SK-N-SH treated with all-trans-retinoic acid at 6 μM for 48 hours (cell line): Measurements from ENCODE around the gene SLC12A7.

Experiments used
- CREB5 ChIP-seq: fragments of 250-450 bp; sonication (Bioruptor Pico); IDR thresholded peaks from 2 replicates; pipeline ENCODE4 v1.5.1; 2020; ENCODE audit warnings: low read depth, mild to moderate bottlenecking, moderate library complexity
- CSRNP3 ChIP-seq: fragments of 250-450 bp; sonication (Bioruptor Pico); IDR thresholded peaks from 2 replicates; pipeline ENCODE4 v1.5.1; 2021; ENCODE audit warnings: mild to moderate bottlenecking, moderate library complexity
- PATZ1 ChIP-seq: fragments of 250-450 bp; sonication (Bioruptor Pico); IDR thresholded peaks from 2 replicates; pipeline ENCODE4 v1.8.0; 2020; ENCODE audit warnings: mild to moderate bottlenecking, moderate library complexity, borderline replicate concordance
- RARB ChIP-seq: fragments of 250-450 bp; sonication (Bioruptor Pico); IDR thresholded peaks from 2 replicates; pipeline ENCODE4 v1.8.0; 2021; ENCODE audit warnings: mild to moderate bottlenecking, moderate library complexity
- TCF4 ChIP-seq: fragments of 250-450 bp; sonication (Bioruptor Pico); IDR thresholded peaks from 2 replicates; pipeline ENCODE4 v1.8.0; 2021; ENCODE audit warnings: mild to moderate bottlenecking, moderate library complexity, borderline replicate concordance
- ZFP3 ChIP-seq: fragments of 250-450 bp; sonication (Bioruptor Pico); IDR thresholded peaks from 2 replicates; pipeline ENCODE4 v1.5.0; 2020; ENCODE audit warnings: mild to moderate bottlenecking, moderate library complexity
- ZFP30 ChIP-seq: fragments of 450-650 bp; formaldehyde crosslinking; IDR thresholded peaks from 2 replicates; pipeline ENCODE4 v1.5.0; 2022; ENCODE audit warnings: mild to moderate bottlenecking, moderate library complexity
- ZNF70 ChIP-seq: fragments of 450-650 bp; formaldehyde crosslinking; IDR thresholded peaks from 2 replicates; pipeline ENCODE4 v1.5.0; 2020; ENCODE audit warnings: mild to moderate bottlenecking, moderate library complexity

GRCh38 chr5:1139331-1140170 lies 27.7 kb upstream of the SLC12A7 start:
- TF ChIP-seq ZFP3 (CRISPR knock-in tag): no peak
- TF ChIP-seq TCF4: no peak
- no peak for TF ChIP-seq CREB5 (CRISPR knock-in tag)
- no peak for TF ChIP-seq ZNF70 (CRISPR knock-in tag)
- no peak for TF ChIP-seq ZFP30 (CRISPR knock-in tag)
- TF ChIP-seq RARB (CRISPR knock-in tag): no peak
- TF ChIP-seq CSRNP3 (CRISPR knock-in tag): no peak
- TF ChIP-seq PATZ1 (CRISPR knock-in tag): no peak
